ENCODE data around the gene RPRD1B. TPM values are rescaled to one million over a fixed set of nuclear protein-coding genes. Genes with fewer than 3 reads are reported as not detected.
A peak's percentile ranks its signal among the peaks of the same experiment; 100 is the strongest.

Gene RPRD1B
- total and polyA plus RNA-seq, 2 of the 13 experiments (the other 11 are each of a cell fraction or from before 2014, with no cell fraction given), result 31.1 to 41.5 TPM

DNA sequence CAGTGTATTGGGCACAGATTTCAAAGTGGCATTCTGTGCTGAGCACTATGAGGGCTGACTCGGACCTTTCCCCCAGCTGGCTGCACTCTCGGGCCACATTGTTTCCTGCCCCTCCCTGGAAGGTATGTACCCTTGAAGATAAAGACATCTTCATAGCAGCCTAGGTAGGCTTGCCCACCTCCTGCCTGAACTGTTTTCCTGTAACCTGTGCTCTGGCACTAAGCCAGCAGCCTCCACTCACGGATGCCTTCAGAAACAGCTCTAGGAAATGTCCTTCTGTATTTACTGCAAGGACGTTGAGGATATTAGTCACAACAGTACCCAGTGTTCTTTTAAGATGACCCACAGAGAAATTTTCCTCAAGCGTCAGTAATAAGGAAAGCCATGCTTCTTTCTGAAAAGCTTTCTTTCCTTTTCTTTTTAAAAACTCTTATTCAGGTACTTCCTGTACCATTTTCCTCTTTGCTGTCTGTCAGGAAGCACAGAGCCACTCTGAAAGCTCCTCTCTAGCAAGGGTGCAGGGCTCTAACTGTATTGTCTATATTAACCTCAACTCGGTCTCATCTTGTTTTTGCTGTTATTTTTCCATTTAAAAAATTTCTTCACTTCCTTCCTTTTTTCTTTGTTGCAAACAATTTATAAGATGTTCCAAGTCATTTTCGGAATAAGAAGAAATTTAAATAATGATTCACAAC is 43.8 kb upstream of the RPRD1B start:
- H3K4me2 ChIP-seq (ENCODE audit: low read depth, low read length), result no peak overlapping the region
- intact Hi-C loops (cut with micrococcal nuclease; ENCODE audit: unreplicated experiment), result no loop called here

DNA sequence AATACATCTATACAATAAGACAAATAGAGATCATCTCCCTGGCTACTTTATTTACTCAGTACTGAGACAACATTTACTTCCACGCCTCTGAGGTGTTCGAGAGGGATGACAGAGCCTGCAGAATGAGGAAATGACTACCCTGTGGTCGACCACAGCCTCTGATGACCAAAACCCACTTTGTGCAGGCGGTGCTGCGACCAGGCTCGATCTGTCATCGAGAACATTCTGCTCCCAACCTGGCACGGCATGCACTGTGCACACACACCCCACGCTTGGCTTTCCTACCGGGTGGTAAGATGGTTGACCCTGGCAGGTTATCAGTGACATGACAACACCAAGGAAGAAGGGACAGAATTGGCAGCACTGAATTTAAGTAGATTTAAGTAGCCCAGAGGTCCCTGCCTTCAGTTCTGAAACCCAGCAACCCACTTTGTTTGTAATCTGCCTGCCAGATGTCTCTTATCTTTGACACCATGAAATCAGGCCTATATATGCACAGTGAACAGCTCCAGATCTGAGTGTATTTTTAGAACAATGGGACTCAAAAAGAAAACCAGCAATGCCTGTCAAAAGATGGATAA is 42.9 kb upstream of the RPRD1B start:
- ChIA-PET POLR2A (no interaction called here), CTCF (ENCODE audit: low intra/inter-chr PET ratio, low total read pairs) (interaction anchor here (1.0 kb wide), 1 partner anchor 339 kb away, joined by 4 read pairs; no protein-coding TSS in a partner anchor)
- in situ Hi-C loops (cut with HindIII; ENCODE audit: extremely low pct_ligation_motif_present, low pct_unique_long_range_greater_than_20kb) (loop anchor here (5.0 kb wide), 3 partner anchors 88 to 423 kb away; partner anchors contain the start of gene VSTM2L), intact Hi-C loops (cut with micrococcal nuclease; ENCODE audit: unreplicated experiment) (no loop called here)
- BruUV-seq (replicated peaks), result no TSS peak
- H3K9me3 ChIP-seq (ENCODE audit: low read length), result no peaks in the 10 kb centered on the region
- no peak overlapping the region for H3K4me3 ChIP-seq (replicated peaks in 1 of 3; ENCODE audit: insufficient read depth in 1 of 3, low read depth in 2 of 3, low read length in 3 of 3)
- peaks cover 48% of the 10 kb centered on the region for H3K4me1 ChIP-seq (ENCODE audit: insufficient read depth, low read length)
- 68% methylated on average over 10 of the region's 10 CpGs for WGBS (ENCODE audit: low lambda C conversion rate)
- no peak overlapping the region for H2AFZ ChIP-seq (ENCODE audit: low read length)
- H4K20me1 ChIP-seq (ENCODE audit: insufficient read depth, low read length), result 0 out of 2 replicates have a peak, but pooled peaks cover 3% of the 10 kb centered on the region
- H3K4me2 ChIP-seq (ENCODE audit: low read depth, low read length), result no peak overlapping the region
- H3K27me3 ChIP-seq (ENCODE audit: control insufficient read depth in 1 of 2, insufficient read depth in 2 of 2, low read length in 2 of 2), result no peaks in the 10 kb centered on the region
- FAIRE-seq (no peak), ATAC-seq (no peak), DNase-seq (ENCODE audit: low spot score) (peak; percentile 40)
- H3K36me3 ChIP-seq (replicated peaks in 1 of 2; ENCODE audit: control insufficient read depth in 1 of 2, insufficient read depth in 2 of 2, low read length in 2 of 2), result peaks cover 23 to 58% of the 10 kb centered on the region in 2 experiments
- H3K9ac ChIP-seq (ENCODE audit: insufficient read depth, low read depth, low read length), result no peak overlapping the region
- H3K27ac ChIP-seq (ENCODE audit: extremely low read length, insufficient read depth, low read length), result no peak overlapping the region
- no peaks in the 10 kb centered on the region for H3K79me2 ChIP-seq (ENCODE audit: insufficient read depth, low read length)
- peak; percentile 15; the same call in 1 of the 2 replicates for TF ChIP-seq USF2 (IDR thresholded peaks at IDR 0.05; ENCODE audit: low read depth, low read length)
- TF ChIP-seq USF2 (CRISPR knock-in tag; IDR thresholded peaks at IDR 0.05; ENCODE audit: borderline replicate concordance), result no peak
- no peak for TF ChIP-seq ZNF441 (CRISPR knock-in tag; IDR thresholded peaks at IDR 0.05; ENCODE audit: borderline replicate concordance)
- TF ChIP-seq ZNF687 (CRISPR knock-in tag; IDR thresholded peaks at IDR 0.05), result peak; percentile 18; the same call in 1 of the 2 replicates
- TF ChIP-seq HNF4A (CRISPR knock-in tag; IDR thresholded peaks at IDR 0.05), result no peak
- TF ChIP-seq FOXA1 (IDR thresholded peaks at IDR 0.05), result no peak
- TF ChIP-seq FOXA1 (CRISPR knock-in tag; IDR thresholded peaks at IDR 0.05), result peak; percentile 41
- peak; percentile 21; the same call in 1 of the 2 replicates for TF ChIP-seq ZNF768 (CRISPR knock-in tag; IDR thresholded peaks at IDR 0.05)

More for the DNA sequence above, 43.8 kb upstream of the RPRD1B start:
- CTCF ChIA-PET (ENCODE audit: low intra/inter-chr PET ratio, low total read pairs), result no interaction called here
- Histone ChIP-seq H2AFZ (ENCODE audit: low read length) (no peak overlapping the region), H3K4me1 (ENCODE audit: insufficient read depth, low read length) (peaks cover 57% of the 10 kb centered on the region), H3K27ac (ENCODE audit: extremely low read length, insufficient read depth, low read length) (no peak overlapping the region), H4K20me1 (ENCODE audit: insufficient read depth, low read length) (0 out of 2 replicates have a peak, but pooled peaks cover 3% of the 10 kb centered on the region), H3K4me3 (replicated peaks in 1 of 3; ENCODE audit: insufficient read depth in 1 of 3, low read depth in 2 of 3, low read length in 3 of 3) (no peak overlapping the region), H3K36me3 (replicated peaks in 1 of 2; ENCODE audit: control insufficient read depth in 1 of 2, insufficient read depth in 2 of 2, low read length in 2 of 2) (peaks cover 17 to 48% of the 10 kb centered on the region in 2 experiments), H3K79me2 (ENCODE audit: insufficient read depth, low read length) (no peaks in the 10 kb centered on the region), H3K9ac (ENCODE audit: insufficient read depth, low read depth, low read length) (no peak overlapping the region), H3K27me3 (ENCODE audit: control insufficient read depth in 1 of 2, insufficient read depth in 2 of 2, low read length in 2 of 2) (no peaks in the 10 kb centered on the region), H3K9me3 (ENCODE audit: low read length) (no peaks in the 10 kb centered on the region)
- WGBS (ENCODE audit: low lambda C conversion rate), result 89% methylated on average over 7 of the region's 7 CpGs
- POLR2A ChIA-PET, result no interaction called here
- no peak for ATAC-seq
- in situ Hi-C loops (cut with HindIII; ENCODE audit: extremely low pct_ligation_motif_present, low pct_unique_long_range_greater_than_20kb), result loop anchor here (5.0 kb wide), 3 partner anchors 87 to 422 kb away; partner anchors contain the start of gene VSTM2L
- no peak for DNase-seq (ENCODE audit: low spot score)
- BruUV-seq (replicated peaks), result no TSS peak
- 0 out of 2 replicates have a peak, but pooled peaks have one; percentile 9 for TF ChIP-seq LCORL (IDR thresholded peaks at IDR 0.05)
- no peak for TF ChIP-seq LCORL (CRISPR knock-in tag; IDR thresholded peaks at IDR 0.05)
- peak; percentile 49 for TF ChIP-seq RBM22 (optimal IDR thresholded peaks at IDR 0.05; ENCODE audit: low read length)
- TF ChIP-seq ZMYM2 (CRISPR knock-in tag; IDR thresholded peaks at IDR 0.05), result no peak
- no peak for TF ChIP-seq MEIS1 (CRISPR knock-in tag; IDR thresholded peaks at IDR 0.05; ENCODE audit: borderline replicate concordance)
- TF ChIP-seq ZNF296 (CRISPR knock-in tag; conservative IDR thresholded peaks at IDR 0.05), result no peak
- no peak for FAIRE-seq
